H1 (cell line): ENCODE data around the gene ATP8B2. TPM values are rescaled to one million over a fixed set of nuclear protein-coding genes. Genes with fewer than 3 reads are reported as not detected.
"Not testable (repeated sequence)": the region's sequence is repeated elsewhere in the genome, so short reads cannot be mapped to it uniquely, and the experiment has no call there.

ENCODE experiments used
- CTCF ChIA-PET: fragments of 300-600 bp; sonication (Branson Sonifier 250); formaldehyde crosslinking; loops from one replicate; lab custom pipeline; 2021; ENCODE audit not compliant: partially characterized antibody; lab: Charles Lee
- POLR2A ChIA-PET: fragments of 300-600 bp; sonication (Branson Sonifier 250); formaldehyde crosslinking; loops from one replicate; lab custom pipeline; 2021; ENCODE audit warnings: inconsistent platforms; ENCODE audit not compliant: partially characterized antibody; lab: Charles Lee
- DNase-seq, 2 experiments: peaks; one replicate each; pipeline versions ENCODE4 v3.0.0 to v3.0.0-alpha.2; 2010 to 2022; ENCODE audit warnings: low spot score in 2 of 2, low read depth in 1 of 2, mixed read lengths in 1 of 2
- FAIRE-seq: peaks from 2 replicates; lab custom pipeline; 2011; peaks lifted over from hg19 to GRCh38; lab: Jason Lieb, UNC
- H2AFZ ChIP-seq: 2 replicates; pipeline ENCODE4 v1.8.1; 2012; ENCODE audit warnings: low read length, inconsistent platforms
- H2AK5ac ChIP-seq: 2 replicates; pipeline ENCODE4 v1.6.1; 2013; ENCODE audit warnings: low read depth, low read length
- H2BK120ac ChIP-seq: replicated peaks from 2 replicates; pipeline ENCODE3; 2013; ENCODE audit warnings: low read depth, low read length, inconsistent platforms
- H2BK12ac ChIP-seq: 2 replicates; pipeline ENCODE4 v1.6.1; 2013; ENCODE audit warnings: low read depth, low read length
- H2BK15ac ChIP-seq: 2 replicates; pipeline ENCODE4 v1.6.1; 2013; ENCODE audit warnings: low read length
- H2BK20ac ChIP-seq: 2 replicates; pipeline ENCODE4 v1.6.1; 2013; ENCODE audit warnings: low read length
- H2BK5ac ChIP-seq: 2 replicates; pipeline ENCODE4 v1.6.1; 2013; ENCODE audit warnings: low read depth, low read length
- H3K14ac ChIP-seq: 2 replicates; pipeline ENCODE4 v1.6.1; 2013; ENCODE audit warnings: inconsistent platforms; ENCODE audit not compliant: insufficient read length
- H3K18ac ChIP-seq: 2 replicates; pipeline ENCODE4 v1.6.1; 2013; ENCODE audit warnings: low read length; ENCODE audit errors: extremely low read depth
- H3K23ac ChIP-seq: 2 replicates; pipeline ENCODE4 v1.6.1; 2013; ENCODE audit warnings: inconsistent platforms; ENCODE audit not compliant: insufficient read length
- H3K23me2 ChIP-seq: 2 replicates; pipeline ENCODE4 v1.6.1; 2013; ENCODE audit warnings: low read depth, low read length
- H3K27ac ChIP-seq: 2 replicates; pipeline ENCODE4 v1.6.1; 2011; ENCODE audit warnings: low read depth, low read length, inconsistent platforms
- H3K27me3 ChIP-seq, 4 experiments: replicated peaks in 1 of 4; 1 replicate in 1 of 4; 2 replicates in 3 of 4; pipeline versions ENCODE4 v1.6.1 to v1.8.1; 2011 to 2013; ENCODE audit warnings: low read length in 3 of 4, mild to moderate bottlenecking in 3 of 4, inconsistent platforms in 2 of 4, mixed read lengths in 2 of 4, moderate library complexity in 1 of 4; ENCODE audit not compliant: control insufficient read depth in 3 of 4, insufficient read depth in 3 of 4; ENCODE audit errors: extremely low read depth in 1 of 4
- H3K36me3 ChIP-seq, 4 experiments: 2 replicates each; pipeline versions ENCODE4 v1.6.1 to v1.8.1; 2011 to 2013; ENCODE audit warnings: mild to moderate bottlenecking in 4 of 4, low read length in 3 of 4, moderate library complexity in 2 of 4, control low read depth in 1 of 4, inconsistent platforms in 1 of 4; ENCODE audit not compliant: insufficient read depth in 4 of 4, control insufficient read depth in 2 of 4
- H3K4ac ChIP-seq: replicated peaks from 2 replicates; pipeline ENCODE3; 2013; ENCODE audit warnings: low read length, low read depth, mixed read lengths, inconsistent platforms; ENCODE audit not compliant: insufficient read length
- H3K4me1 ChIP-seq, 4 experiments: replicated peaks in 1 of 4; 1 replicate in 1 of 4; 2 replicates in 3 of 4; pipeline versions ENCODE4 v1.6.1 to v1.8.1; 2011 to 2013; ENCODE audit warnings: low read length in 3 of 4, inconsistent platforms in 2 of 4, mixed read lengths in 1 of 4; ENCODE audit not compliant: insufficient read depth in 4 of 4, control insufficient read depth in 3 of 4
- H3K4me2 ChIP-seq, 2 experiments: 2 replicates each; pipeline versions ENCODE4 v1.6.1 to v1.8.1; 2011 to 2013; ENCODE audit warnings: low read depth in 2 of 2, low read length in 2 of 2, control low read depth in 1 of 2, inconsistent platforms in 1 of 2, mild to moderate bottlenecking in 1 of 2; ENCODE audit not compliant: insufficient read depth in 1 of 2
- H3K4me3 ChIP-seq, 4 experiments: fragments of 200-600, 300-600 bp in 1 of 4; sonication (generic), shearing (Covaris generic), sonication (Bioruptor Twin) in 1 of 4; 2 replicates each; pipeline versions ENCODE4 v1.5.1 to v1.8.1; 2011 to 2016; ENCODE audit warnings: low read length in 4 of 4, low read depth in 3 of 4, control low read depth in 2 of 4, inconsistent platforms in 2 of 4, mild to moderate bottlenecking in 2 of 4, mixed read lengths in 1 of 4, moderate library complexity in 1 of 4; ENCODE audit not compliant: insufficient read depth in 2 of 4; ENCODE audit errors: extremely low read depth in 1 of 4
- H3K56ac ChIP-seq: replicated peaks from 2 replicates; pipeline ENCODE3; 2013; ENCODE audit warnings: low read depth, mild to moderate bottlenecking, mixed read lengths, low read length, inconsistent platforms; ENCODE audit not compliant: insufficient read length
- H3K79me1 ChIP-seq: 2 replicates; pipeline ENCODE4 v1.6.1; 2013; ENCODE audit warnings: low read depth, low read length, control low read depth
- H3K79me2 ChIP-seq, 2 experiments: 2 replicates each; pipeline versions ENCODE4 v1.6.1 to v1.8.1; 2012 to 2013; ENCODE audit warnings: low read length in 2 of 2, mild to moderate bottlenecking in 2 of 2, inconsistent platforms in 1 of 2; ENCODE audit not compliant: insufficient read depth in 2 of 2, control insufficient read depth in 1 of 2
- H3K9ac ChIP-seq, 4 experiments: replicated peaks in 1 of 4; 1 replicate in 1 of 4; 2 replicates in 3 of 4; pipeline versions ENCODE4 v1.6.1 to v1.8.1; 2011 to 2013; ENCODE audit warnings: low read depth in 3 of 4, low read length in 3 of 4, control low read depth in 2 of 4, mild to moderate bottlenecking in 2 of 4, moderate library complexity in 2 of 4, inconsistent platforms in 1 of 4; ENCODE audit errors: extremely low read depth in 1 of 4
- H3K9me3 ChIP-seq, 2 experiments: 2 replicates each; pipeline versions ENCODE4 v1.6.1 to v1.8.1; 2012 to 2013; ENCODE audit warnings: mild to moderate bottlenecking in 2 of 2, moderate library complexity in 2 of 2, control low read depth in 1 of 2, inconsistent platforms in 1 of 2, low read depth in 1 of 2, low read length in 1 of 2, mixed read lengths in 1 of 2; ENCODE audit not compliant: insufficient read depth in 2 of 2
- H4K20me1 ChIP-seq, 2 experiments: replicated peaks in 1 of 2; 2 replicates each; pipeline versions ENCODE3 to v1.8.1; 2011 to 2013; ENCODE audit warnings: inconsistent platforms in 2 of 2, low read length in 2 of 2, mild to moderate bottlenecking in 1 of 2; ENCODE audit not compliant: insufficient read depth in 2 of 2, control insufficient read depth in 1 of 2
- H4K5ac ChIP-seq: 2 replicates; pipeline ENCODE4 v1.6.1; 2013; ENCODE audit warnings: low read length, low read depth, mixed read lengths, inconsistent platforms; ENCODE audit not compliant: insufficient read length
- H4K8ac ChIP-seq: 2 replicates; pipeline ENCODE4 v1.8.0; 2013; ENCODE audit warnings: mild to moderate bottlenecking, moderate library complexity, low read length, inconsistent platforms; ENCODE audit not compliant: insufficient read depth; ENCODE audit errors: extremely low read depth
- H4K91ac ChIP-seq: replicated peaks from 2 replicates; pipeline ENCODE3; 2013; ENCODE audit warnings: low read length, mixed read lengths, inconsistent platforms; ENCODE audit not compliant: insufficient read length
- WGBS, 2 experiments: shearing (Covaris generic) in 1 of 2; methylation state at CpG; one replicate each; pipeline versions ENCODE4 v1.1.6 to v1.1.7; 2013 to 2015; ENCODE audit warnings: low lambda C conversion rate in 2 of 2, mixed read lengths in 2 of 2, inconsistent platforms in 1 of 2, low coverage in 1 of 2, missing lambda C conversion rate in 1 of 2; ENCODE audit not compliant: insufficient replicate concordance in 2 of 2, insufficient coverage in 1 of 2, insufficient read length in 1 of 2; ENCODE audit errors: extremely low coverage in 1 of 2, missing lambda C conversion rate in 1 of 2; 5-methylcytosine and 5-hydroxymethylcytosine counted together
- polyA plus RNA-seq, 7 experiments: library from polyadenylated mRNA; depleted of rRNA in 3 of 7; stranded (reverse) in 5 of 7; unstranded in 2 of 7; fragments of >200 nt in 5 of 7; fragments of 200-250 nt in 2 of 7; gene quantifications; 1 replicate in 5 of 7; 2 replicates in 1 of 7; 4 replicates in 1 of 7; pipeline versions ENCODE4 v1.2.1 to v1.2.3, GENCODE V29; 2011 to 2013; ENCODE audit warnings: missing spikeins in 2 of 7, mixed read lengths in 2 of 7
- total RNA-seq: library from RNA; stranded (reverse); fragmentation: NEBNext Ultra II Directional; extraction: Animal tissue kit (Norgen Biotek cat#: 25700); gene quantifications from 2 replicates; pipeline ENCODE4 v1.2.1, GENCODE V29; 2021

Gene ATP8B2
- total and polyA plus RNA-seq, 2 of the 8 experiments (the other 6 are each of a cell fraction or from before 2014, with no cell fraction given), result 61.4 to 70.1 TPM

DNA sequence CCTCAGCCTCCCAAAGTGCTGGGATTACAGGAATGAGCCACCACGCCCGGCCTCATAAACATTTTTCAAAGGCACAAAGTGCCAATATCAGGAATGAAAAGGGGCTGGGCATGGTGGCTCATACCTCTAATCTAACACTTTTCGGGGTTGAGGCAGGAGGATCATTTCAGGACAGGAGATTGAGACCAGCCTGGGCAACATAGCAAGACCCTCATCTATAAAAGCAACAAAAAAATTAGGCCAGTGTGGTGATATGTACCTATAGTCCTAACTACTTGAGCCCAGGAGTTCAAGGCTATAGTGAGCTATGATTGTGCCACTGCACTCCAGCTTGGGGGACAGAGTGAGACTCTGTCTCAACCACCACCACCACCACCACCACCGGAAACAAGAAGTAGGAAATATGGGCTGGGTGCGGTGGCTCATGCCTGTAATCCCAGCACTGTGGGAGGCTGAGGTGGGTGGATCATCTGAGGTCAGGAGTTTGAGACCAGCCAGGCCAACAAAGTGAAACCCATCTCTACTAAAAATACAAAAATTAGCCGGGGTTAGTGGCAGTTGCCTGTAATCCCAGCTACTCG is 48.5 kb downstream of the ATP8B2 start:
- H4K5ac ChIP-seq, H2BK5ac ChIP-seq, POLR2A ChIA-PET, H3K4me1 ChIP-seq, H3K23me2 ChIP-seq, H2BK20ac ChIP-seq, H2AK5ac ChIP-seq, H3K9ac ChIP-seq, H2AFZ ChIP-seq, FAIRE-seq, H3K79me1 ChIP-seq, H3K4me3 ChIP-seq, DNase-seq, H4K8ac ChIP-seq, H3K27me3 ChIP-seq, H3K14ac ChIP-seq, H4K20me1 ChIP-seq, H3K18ac ChIP-seq, H3K4me2 ChIP-seq, H3K79me2 ChIP-seq, H2BK120ac ChIP-seq, H3K4ac ChIP-seq, H2BK15ac ChIP-seq, H4K91ac ChIP-seq, H2BK12ac ChIP-seq, H3K36me3 ChIP-seq, H3K9me3 ChIP-seq, H3K56ac ChIP-seq, H3K23ac ChIP-seq, H3K27ac ChIP-seq: not testable (repeated sequence)
- CTCF ChIA-PET, result interaction anchor here (1.1 kb wide), 1 partner anchor 41 kb away, joined by 4 read pairs; no protein-coding TSS in a partner anchor
- WGBS, 2 experiments, result 94% methylated on average over 7 of the region's 7 CpGs; no CpG with 5 or more reads in 1 of the 2 experiments
